DND-41 (cell line): ENCODE measurements around the gene CERS6.
"Not testable (repeated sequence)": the region's sequence is repeated elsewhere in the genome, so short reads cannot be mapped to it uniquely, and the experiment has no call there.

Source experiments
- ATAC-seq: fragments of 200-7000 bp; cut with Tn5 transposase; 3 replicates; pipeline ENCODE4 v1.9.1; 2021; ENCODE audit warnings: low read depth; ENCODE audit not compliant: insufficient read depth
- DNase-seq: peaks from one replicate; pipeline ENCODE4 v3.0.0-alpha.2; 2020
- H2AFZ ChIP-seq: 2 replicates; pipeline ENCODE4 v1.6.0; 2012; ENCODE audit warnings: low read depth, low read length
- H3K27ac ChIP-seq: 2 replicates; pipeline ENCODE4 v1.5.1; 2012; ENCODE audit warnings: low read length, inconsistent platforms
- H3K27me3 ChIP-seq: fragments of 200-600 bp; sonication (generic); 2 replicates; pipeline ENCODE4 v1.6.0; 2012; ENCODE audit warnings: low read length, mild to moderate bottlenecking, inconsistent platforms; ENCODE audit not compliant: insufficient read depth, poor library complexity
- H3K36me3 ChIP-seq: 2 replicates; pipeline ENCODE4 v1.5.1; 2012; ENCODE audit warnings: low read length, inconsistent platforms; ENCODE audit not compliant: insufficient read depth
- H3K4me1 ChIP-seq: 2 replicates; pipeline ENCODE4 v1.5.1; 2012; ENCODE audit warnings: mild to moderate bottlenecking, low read length; ENCODE audit not compliant: insufficient read depth
- H3K4me2 ChIP-seq: 2 replicates; pipeline ENCODE4 v1.6.0; 2012; ENCODE audit warnings: mild to moderate bottlenecking, moderate library complexity, low read length, inconsistent platforms; ENCODE audit not compliant: insufficient read depth
- H3K4me3 ChIP-seq, 2 experiments: fragments of 200-600 bp in 1 of 2; shearing (Covaris generic) in 1 of 2; 2 replicates each; pipeline ENCODE4 v1.5.1; 2012 to 2016; ENCODE audit warnings: inconsistent platforms in 2 of 2, low read length in 2 of 2, mild to moderate bottlenecking in 2 of 2, low read depth in 1 of 2, moderate library complexity in 1 of 2
- H3K79me2 ChIP-seq: 2 replicates; pipeline ENCODE4 v1.6.0; 2012; ENCODE audit warnings: low read length, inconsistent platforms; ENCODE audit not compliant: insufficient read depth
- H3K9ac ChIP-seq: 2 replicates; pipeline ENCODE4 v1.6.0; 2012; ENCODE audit warnings: low read depth, mild to moderate bottlenecking, inconsistent platforms, low read length, moderate library complexity
- H3K9me3 ChIP-seq: 2 replicates; pipeline ENCODE4 v1.5.1; 2012; ENCODE audit warnings: low read length, moderate library complexity, mild to moderate bottlenecking, inconsistent platforms; ENCODE audit not compliant: insufficient read depth, severe bottlenecking
- H4K20me1 ChIP-seq: 2 replicates; pipeline ENCODE4 v1.6.0; 2012; ENCODE audit warnings: low read length; ENCODE audit not compliant: insufficient read depth
- EZH2 ChIP-seq: IDR thresholded peaks from 3 replicates; pipeline ENCODE4 v1.6.1; 2012; ENCODE audit warnings: borderline replicate concordance, low read depth, mild to moderate bottlenecking, moderate library complexity, low read length, inconsistent platforms; ENCODE audit not compliant: severe bottlenecking
- TF ChIP-seq, protein P1 (sequence below): IDR thresholded peaks from 2 replicates; pipeline ENCODE4 v1.5.1; 2012; ENCODE audit warnings: borderline replicate concordance, low read length, moderate library complexity, mild to moderate bottlenecking; ENCODE audit not compliant: poor library complexity, severe bottlenecking; ENCODE audit errors: extremely low read depth

The CERS6 gene

DNA sequence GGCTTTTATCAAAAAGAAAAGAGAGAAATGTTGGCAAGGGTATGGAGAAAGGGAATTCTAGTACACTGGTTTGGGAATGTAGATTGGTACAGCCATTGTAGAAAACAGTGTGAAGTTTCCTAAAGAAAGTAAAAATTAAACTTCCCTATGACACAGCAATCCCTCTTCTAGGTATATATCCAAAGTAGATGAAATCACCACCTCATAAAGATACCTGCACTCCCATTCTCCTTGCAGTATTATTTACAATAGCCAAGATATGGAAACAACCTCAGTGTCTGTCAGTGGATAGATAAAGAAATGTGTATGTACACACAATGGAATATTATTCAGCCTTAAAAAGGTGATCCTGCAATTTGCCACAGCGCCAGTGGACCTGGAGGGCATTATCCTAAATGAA, 199.1 kb downstream of the CERS6 start:
- ATAC-seq (no peak), DNase-seq (no peak)
- H3K9me3 ChIP-seq: no peaks in the 10 kb centered on the region
- TF ChIP-seq, protein P1, sequence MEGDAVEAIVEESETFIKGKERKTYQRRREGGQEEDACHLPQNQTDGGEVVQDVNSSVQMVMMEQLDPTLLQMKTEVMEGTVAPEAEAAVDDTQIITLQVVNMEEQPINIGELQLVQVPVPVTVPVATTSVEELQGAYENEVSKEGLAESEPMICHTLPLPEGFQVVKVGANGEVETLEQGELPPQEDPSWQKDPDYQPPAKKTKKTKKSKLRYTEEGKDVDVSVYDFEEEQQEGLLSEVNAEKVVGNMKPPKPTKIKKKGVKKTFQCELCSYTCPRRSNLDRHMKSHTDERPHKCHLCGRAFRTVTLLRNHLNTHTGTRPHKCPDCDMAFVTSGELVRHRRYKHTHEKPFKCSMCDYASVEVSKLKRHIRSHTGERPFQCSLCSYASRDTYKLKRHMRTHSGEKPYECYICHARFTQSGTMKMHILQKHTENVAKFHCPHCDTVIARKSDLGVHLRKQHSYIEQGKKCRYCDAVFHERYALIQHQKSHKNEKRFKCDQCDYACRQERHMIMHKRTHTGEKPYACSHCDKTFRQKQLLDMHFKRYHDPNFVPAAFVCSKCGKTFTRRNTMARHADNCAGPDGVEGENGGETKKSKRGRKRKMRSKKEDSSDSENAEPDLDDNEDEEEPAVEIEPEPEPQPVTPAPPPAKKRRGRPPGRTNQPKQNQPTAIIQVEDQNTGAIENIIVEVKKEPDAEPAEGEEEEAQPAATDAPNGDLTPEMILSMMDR: no peak
- no peak for TF ChIP-seq EZH2
- no peak overlapping the region for H3K9ac ChIP-seq
- no peaks in the 10 kb centered on the region for H3K36me3 ChIP-seq
- H4K20me1 ChIP-seq: peaks cover 3% of the 10 kb centered on the region; the same call in 1 of the 2 replicates
- H3K27me3 ChIP-seq: no peaks in the 10 kb centered on the region
- H3K27ac ChIP-seq: no peak overlapping the region
- no peak overlapping the region for H2AFZ ChIP-seq
- no peak overlapping the region for H3K4me2 ChIP-seq
- H3K4me1 ChIP-seq: no peaks in the 10 kb centered on the region
- H3K79me2 ChIP-seq: no peaks in the 10 kb centered on the region
- no peak overlapping the region for H3K4me3 ChIP-seq

DNA sequence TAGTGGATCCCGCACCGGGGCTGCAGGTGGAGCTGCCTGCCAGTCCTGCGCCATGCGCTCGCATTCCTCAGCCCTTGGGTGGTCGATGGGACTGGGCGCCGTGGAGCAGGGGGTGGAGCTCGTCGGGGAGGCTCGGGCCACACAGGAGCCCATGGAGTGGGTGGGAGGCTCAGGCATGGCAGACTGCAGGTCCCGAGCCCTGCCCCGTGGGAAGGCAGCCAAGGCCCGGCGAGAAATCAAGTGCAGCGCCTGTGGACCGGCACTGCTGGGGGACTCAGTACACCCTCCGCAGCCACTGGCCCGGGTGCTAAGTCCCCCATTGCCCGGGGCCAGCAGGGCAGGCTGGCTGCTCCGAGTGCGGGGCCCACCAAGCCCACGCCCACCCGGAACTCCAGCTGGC, 201.3 kb downstream of the CERS6 start:
- not testable (repeated sequence) for H3K4me2 ChIP-seq, H4K20me1 ChIP-seq, H3K4me3 ChIP-seq, ATAC-seq, H3K4me1 ChIP-seq, H3K9me3 ChIP-seq, H3K27ac ChIP-seq, H3K27me3 ChIP-seq, H3K79me2 ChIP-seq, DNase-seq, H3K36me3 ChIP-seq, H3K9ac ChIP-seq, H2AFZ ChIP-seq

- Histone ChIP-seq H3K27ac (no peak overlapping the region), H3K9ac (no peak overlapping the region), H3K79me2 (no peaks in the 10 kb centered on the region), H4K20me1 (peaks cover 3% of the 10 kb centered on the region; the same call in 1 of the 2 replicates), H2AFZ (no peak overlapping the region), H3K4me1 (no peaks in the 10 kb centered on the region), H3K36me3 (no peaks in the 10 kb centered on the region), H3K4me2 (no peak overlapping the region), H3K9me3 (no peaks in the 10 kb centered on the region), H3K4me3 (no peak overlapping the region), H3K27me3 (no peaks in the 10 kb centered on the region)
- DNase-seq (no peak), ATAC-seq (no peak)
- TF ChIP-seq EZH2: no peak
- TF ChIP-seq, protein P1: no peak
Measured at GRCh38 chr2:168658706-168659105, 202.6 kb downstream of the CERS6 start.

- TF ChIP-seq EZH2: no peak
- TF ChIP-seq, protein P1: no peak
- H3K9ac ChIP-seq: no peak overlapping the region
- H3K36me3 ChIP-seq: no peaks in the 10 kb centered on the region
- no peaks in the 10 kb centered on the region for H3K4me1 ChIP-seq
- ATAC-seq (no peak), DNase-seq (no peak)
- no peak overlapping the region for H3K4me3 ChIP-seq
- no peak overlapping the region for H3K27ac ChIP-seq
- H3K9me3 ChIP-seq: no peaks in the 10 kb centered on the region
- no peaks in the 10 kb centered on the region for H3K79me2 ChIP-seq
- H4K20me1 ChIP-seq: peaks cover 3% of the 10 kb centered on the region; the same call in 1 of the 2 replicates
- no peak overlapping the region for H2AFZ ChIP-seq
- H3K4me2 ChIP-seq: no peak overlapping the region
- no peaks in the 10 kb centered on the region for H3K27me3 ChIP-seq
Measured at GRCh38 chr2:168660870-168661862, 205.1 kb downstream of the CERS6 start.
